Brain microvascular endothelial cell (primary cell): ENCODE results near the gene PSMB11.

Source experiments
- DNase-seq: peaks from one replicate; pipeline ENCODE4 v3.0.0-alpha.2; 2020
- H3K27ac ChIP-seq: fragments of 250-450 bp; sonication (Bioruptor Pico); 2 replicates; pipeline ENCODE4 v1.5.1; 2020; ENCODE audit warnings: mild to moderate bottlenecking, moderate library complexity
- H3K27me3 ChIP-seq: fragments of 250-450 bp; sonication (Bioruptor Pico); replicated peaks from 2 replicates; pipeline ENCODE4 v1.5.1; 2020; ENCODE audit warnings: mild to moderate bottlenecking
- H3K36me3 ChIP-seq: fragments of 250-450 bp; sonication (Bioruptor Pico); replicated peaks from 2 replicates; pipeline ENCODE4 v1.5.1; 2020; ENCODE audit warnings: mild to moderate bottlenecking
- H3K4me3 ChIP-seq: 2 replicates; pipeline ENCODE4 v1.5.1; 2011; ENCODE audit warnings: low read depth, mild to moderate bottlenecking, control low read depth, low read length, moderate library complexity
- CTCF ChIP-seq: IDR thresholded peaks from 2 replicates; pipeline ENCODE4 v1.5.1; 2011; ENCODE audit warnings: low read depth, mild to moderate bottlenecking, moderate library complexity, low read length, control low read depth, inconsistent platforms; ENCODE audit errors: missing control alignments
- in situ Hi-C: cut with HindIII; loops from 2 replicates; pipeline ENCODE4 v1.10.0; 2017; ENCODE audit warnings: low sequenced_read_pairs, low pct_ligation_motif_present

The PSMB11 gene

GRCh38 chr14:23025151-23025814, 16.7 kb upstream of the PSMB11 start:
- Histone ChIP-seq H3K27ac (no peak overlapping the region), H3K27me3 (no peaks in the 10 kb centered on the region), H3K36me3 (peaks cover 36% of the 10 kb centered on the region), H3K4me3 (no peak overlapping the region)
- in situ Hi-C loops, result no loop called here
- DNase-seq, result no peak
- TF ChIP-seq CTCF, result no peak

- Histone ChIP-seq H3K4me3 (no peak overlapping the region), H3K27me3 (no peaks in the 10 kb centered on the region), H3K36me3 (peaks cover 61% of the 10 kb centered on the region), H3K27ac (no peak overlapping the region)
- TF ChIP-seq CTCF, result no peak
- no peak for DNase-seq
- in situ Hi-C loops, result no loop called here
Measured at GRCh38 chr14:23028799-23029198, 13.2 kb upstream of the PSMB11 start.

- no peak for TF ChIP-seq CTCF
- Histone ChIP-seq H3K36me3 (peaks cover 56% of the 10 kb centered on the region), H3K27me3 (no peaks in the 10 kb centered on the region), H3K4me3 (no peak overlapping the region), H3K27ac (no peak overlapping the region)
- in situ Hi-C loops, result no loop called here
- DNase-seq, result no peak
Measured at GRCh38 chr14:23030936-23031335, 11.1 kb upstream of the PSMB11 start.

DNA sequence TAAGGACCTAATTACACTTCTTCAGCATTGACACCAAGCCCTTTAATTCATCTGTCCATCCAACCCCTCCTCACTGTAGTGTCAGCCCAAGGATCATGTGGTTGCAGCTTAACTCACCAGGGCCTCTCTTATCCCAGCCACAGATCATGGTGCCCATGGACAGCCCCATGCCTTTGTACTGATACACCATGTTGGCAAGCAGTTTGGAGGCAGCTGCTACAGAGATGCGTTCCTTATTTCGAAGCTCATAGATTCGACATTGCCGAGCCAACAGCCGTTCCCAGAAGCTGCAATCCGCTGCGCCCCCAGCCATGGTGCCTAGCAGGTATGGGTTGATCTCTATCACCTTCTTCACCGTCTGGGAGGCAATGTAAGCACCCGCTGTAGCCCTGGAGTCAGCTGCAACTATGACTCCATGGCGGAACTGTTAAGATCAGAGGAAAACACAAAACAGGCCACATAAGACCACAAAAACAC, 8.7 kb upstream of the PSMB11 start:
- Histone ChIP-seq H3K27me3 (no peaks in the 10 kb centered on the region), H3K27ac (no peak overlapping the region), H3K36me3 (peaks cover 42% of the 10 kb centered on the region), H3K4me3 (peak overlapping the region; percentile 93)
- TF ChIP-seq CTCF, result no peak
- DNase-seq, result no peak
- in situ Hi-C loops, result no loop called here

GRCh38 chr14:23033801-23034497, 8.1 kb upstream of the PSMB11 start:
- no peak for TF ChIP-seq CTCF
- no peak for DNase-seq
- Histone ChIP-seq H3K36me3 (peaks cover 35% of the 10 kb centered on the region), H3K27ac (peak overlapping the region; percentile 99), H3K4me3 (peak overlapping the region; percentile 93), H3K27me3 (no peaks in the 10 kb centered on the region)
- in situ Hi-C loops, result no loop called here
